IPS-NIHi7 (cell line): ENCODE results near the gene ZNF736.
A peak's percentile ranks its signal among the peaks of the same experiment; 100 is the strongest.
"Not testable (repeated sequence)": the region's sequence is repeated elsewhere in the genome, so short reads cannot be mapped to it uniquely, and the experiment has no call there.

Experiments
- DNase-seq: peaks from one replicate; pipeline ENCODE4 v3.0.0; 2012; ENCODE audit warnings: mixed read lengths; ENCODE audit errors: extremely low spot score

ZNF736 gene

DNA sequence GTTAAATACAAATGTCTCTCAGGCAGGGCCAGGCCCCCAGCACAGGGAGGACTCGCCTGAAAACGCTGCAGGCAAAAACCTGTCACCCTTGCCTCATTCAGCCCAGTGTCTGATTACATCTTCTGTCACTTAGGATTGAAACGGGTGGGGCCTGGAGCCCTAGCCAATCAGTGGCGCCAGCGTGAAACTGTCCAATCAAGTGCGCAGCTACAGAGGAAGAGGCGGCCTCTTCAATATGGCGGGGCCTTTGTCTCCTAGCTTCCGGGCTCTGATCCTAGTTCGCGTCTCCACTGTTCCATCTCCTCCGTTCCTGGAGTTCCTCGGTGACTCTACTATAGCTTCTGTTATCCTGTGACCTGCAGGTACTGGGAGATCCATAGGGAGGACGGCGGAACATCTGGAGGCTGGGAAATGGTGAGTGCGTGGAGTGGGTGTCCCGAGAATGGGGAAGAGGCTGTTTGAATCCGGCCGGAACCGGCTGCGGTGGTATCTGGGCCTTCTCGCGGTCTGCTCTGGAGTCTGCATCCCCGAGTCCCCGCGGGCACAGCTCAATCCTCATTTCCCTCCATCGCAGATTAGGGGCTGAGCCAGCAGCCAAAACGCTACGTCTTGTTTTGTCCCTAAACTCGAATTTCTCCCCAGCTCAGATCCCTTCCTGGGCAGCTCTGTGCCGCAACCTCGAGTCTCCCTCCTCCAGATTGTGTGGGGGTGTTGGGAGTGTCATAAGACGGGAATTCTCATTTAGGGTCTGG lies at the start of gene ZNF736:
Gene ZNF736, plus strand, starts transcription at position 222 of the 752 bp plus-strand sequence. Its CDS starts 190 bp downstream, at position 412.
- DNase-seq = peak; percentile 29

DNA sequence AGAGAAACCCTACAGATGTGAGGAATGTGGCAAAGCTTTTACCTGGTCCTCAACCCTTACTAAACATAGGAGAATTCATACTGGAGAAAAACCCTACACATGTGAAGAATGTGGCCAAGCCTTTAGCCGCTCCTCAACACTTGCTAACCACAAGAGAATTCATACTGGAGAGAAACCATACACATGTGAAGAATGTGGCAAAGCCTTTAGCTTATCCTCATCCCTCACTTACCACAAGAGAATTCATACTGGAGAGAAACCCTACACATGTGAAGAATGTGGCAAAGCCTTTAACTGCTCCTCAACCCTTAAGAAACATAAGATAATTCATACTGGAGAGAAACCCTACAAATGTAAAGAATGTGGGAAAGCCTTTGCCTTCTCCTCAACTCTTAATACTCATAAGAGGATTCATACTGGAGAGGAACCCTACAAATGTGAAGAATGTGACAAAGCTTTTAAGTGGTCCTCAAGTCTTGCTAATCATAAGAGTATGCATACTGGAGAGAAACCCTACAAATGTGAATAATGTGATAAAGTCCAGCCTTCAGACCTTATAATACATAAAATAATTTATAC lies 47.3 kb upstream of the ZNF736 start:
- no peak for DNase-seq

DNA sequence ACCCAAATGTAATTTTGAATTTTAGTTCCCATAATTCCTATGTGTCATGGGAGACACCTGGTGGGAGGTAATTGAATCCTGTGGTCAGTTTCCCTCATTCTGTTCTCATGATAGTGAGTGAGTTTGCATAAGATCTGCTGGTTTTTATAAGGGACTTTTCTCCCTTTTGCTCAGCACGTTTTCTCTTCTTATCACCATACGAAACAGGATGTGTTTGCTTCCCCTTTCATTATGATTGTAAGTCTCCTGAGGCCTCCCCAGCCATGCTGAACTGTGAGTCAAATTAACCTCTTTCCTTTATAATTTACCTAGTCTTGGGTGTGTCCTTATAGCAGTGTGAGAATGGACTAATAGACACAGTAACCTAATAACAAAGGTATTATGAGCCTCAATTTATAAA lies 36.1 kb upstream of the ZNF736 start:
- no peak for DNase-seq

DNA sequence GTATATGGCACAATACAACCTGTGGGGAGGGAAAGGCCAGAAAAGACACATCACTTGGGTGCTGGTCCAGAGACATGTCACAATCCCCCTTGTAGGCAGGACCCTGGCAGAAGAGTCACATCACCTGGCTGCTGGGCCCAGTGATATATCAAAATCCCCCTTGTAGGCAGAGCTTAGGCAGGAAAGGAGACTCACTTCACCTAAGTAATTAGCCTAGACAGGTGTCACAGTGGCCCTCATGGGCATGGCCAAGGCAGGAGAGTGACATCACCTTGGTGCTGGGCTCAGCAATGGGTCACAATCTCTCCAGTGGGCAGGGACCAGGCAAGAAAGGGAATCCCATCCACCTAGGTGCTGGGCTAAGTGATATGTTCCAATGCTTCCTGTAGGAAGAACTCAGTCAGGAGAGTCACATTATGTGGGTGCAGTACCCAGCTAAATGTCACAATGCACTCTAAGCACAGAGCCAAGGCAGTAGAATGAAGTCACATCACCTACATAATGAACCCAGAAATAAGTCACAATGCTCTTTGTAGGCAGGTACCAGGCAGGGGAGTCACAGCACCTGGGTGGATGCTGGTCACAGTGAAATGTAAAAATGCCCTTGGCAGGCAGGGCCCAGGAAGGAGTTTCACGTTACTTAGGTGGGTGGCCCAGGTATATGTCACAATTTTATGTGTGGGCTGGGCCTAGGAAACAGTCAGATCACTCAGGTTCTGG lies 18.9 kb upstream of the ZNF736 start:
- no peak for DNase-seq

DNA sequence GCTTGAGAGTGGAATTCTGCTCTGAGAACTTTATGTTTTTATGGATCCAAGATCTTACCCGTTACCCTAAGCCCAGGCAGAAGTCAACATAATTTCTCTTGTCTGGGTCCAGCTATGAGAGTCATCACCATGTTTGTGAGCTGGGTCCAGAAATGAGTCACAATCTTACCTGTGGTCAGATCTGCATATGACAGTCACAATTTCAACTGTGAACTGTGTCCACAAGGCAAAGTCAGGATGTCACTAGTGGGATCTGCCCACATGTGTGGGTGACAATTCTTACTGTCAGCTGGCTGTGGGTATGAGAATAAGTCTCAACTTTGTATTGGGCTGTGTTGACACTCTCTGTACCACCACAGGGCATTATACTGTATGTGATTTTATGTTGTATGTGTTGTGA lies 16.3 kb upstream of the ZNF736 start:
- not testable (repeated sequence) for DNase-seq

DNA sequence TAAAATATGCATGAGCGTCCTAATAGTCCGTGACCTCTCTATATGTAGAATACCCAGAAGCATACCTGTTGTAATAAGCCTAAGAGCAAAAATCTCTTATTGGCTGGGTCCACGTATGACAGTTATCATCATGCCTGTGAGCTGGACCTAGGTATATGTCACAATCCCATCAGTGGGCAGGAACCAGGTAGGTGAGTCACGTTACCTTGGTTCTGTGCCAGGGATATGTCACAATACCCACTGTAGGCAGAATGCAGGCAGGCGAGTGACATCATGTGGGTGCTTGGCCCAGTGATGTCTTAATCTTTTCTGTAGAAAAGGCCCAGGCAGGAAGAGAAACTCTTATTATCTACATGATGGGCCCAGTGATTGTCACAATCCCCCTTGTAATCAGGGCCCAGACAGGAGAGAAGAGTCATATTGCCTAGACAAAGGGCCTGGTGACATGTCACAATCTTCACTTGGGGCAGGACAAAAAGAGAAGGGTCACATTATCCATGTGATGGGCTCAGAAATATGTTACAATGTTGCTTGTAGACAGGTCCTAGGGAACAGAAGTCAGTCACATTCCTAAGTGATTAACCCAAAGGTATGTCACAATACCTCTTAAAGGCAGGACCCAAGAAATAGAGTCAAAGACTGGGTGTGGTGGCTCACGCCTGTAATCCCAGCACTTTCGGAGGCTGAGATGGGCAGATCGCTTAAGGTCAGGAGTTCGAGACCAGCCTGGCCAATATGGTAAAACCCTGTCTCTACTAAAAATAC lies 12.9 kb upstream of the ZNF736 start:
- DNase-seq = no peak

DNA sequence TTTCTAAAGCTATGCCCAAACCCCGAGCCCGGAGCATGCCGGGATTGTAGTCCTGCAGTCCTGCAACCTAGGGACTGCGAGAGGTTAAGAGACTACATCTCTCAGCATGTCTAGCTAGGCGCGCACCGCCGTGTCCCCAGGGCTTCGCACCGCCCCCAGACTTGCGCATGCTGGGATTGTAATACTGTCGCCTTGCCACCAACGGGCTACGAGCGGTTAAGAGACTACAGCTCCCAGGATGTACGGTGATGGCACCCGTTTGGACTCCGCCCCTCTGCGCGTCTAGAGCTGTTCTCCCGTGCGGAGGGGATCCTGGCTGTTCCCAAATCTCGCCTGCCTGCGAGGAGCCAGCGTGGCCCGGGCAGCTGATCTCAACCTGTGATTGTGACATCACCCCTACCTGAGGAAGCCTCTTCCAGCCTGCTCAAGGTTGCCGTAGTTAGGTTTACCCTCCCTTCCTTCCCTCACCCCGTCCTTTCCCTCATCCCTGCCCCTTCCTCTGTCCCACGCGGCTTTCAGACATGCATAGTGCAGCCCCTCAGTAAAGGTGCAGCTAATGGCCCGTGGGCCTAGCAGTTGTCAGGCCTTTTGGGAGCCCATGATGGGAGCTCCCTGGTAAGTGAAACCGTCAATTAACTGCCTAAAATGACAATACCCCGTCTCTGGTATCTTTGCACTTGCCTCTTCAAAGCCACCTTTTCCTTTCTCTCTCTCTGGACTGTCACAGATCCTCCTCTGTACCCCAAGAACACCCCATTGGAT lies 6.3 kb upstream of the ZNF736 start:
- peak; percentile 13 for DNase-seq

DNA sequence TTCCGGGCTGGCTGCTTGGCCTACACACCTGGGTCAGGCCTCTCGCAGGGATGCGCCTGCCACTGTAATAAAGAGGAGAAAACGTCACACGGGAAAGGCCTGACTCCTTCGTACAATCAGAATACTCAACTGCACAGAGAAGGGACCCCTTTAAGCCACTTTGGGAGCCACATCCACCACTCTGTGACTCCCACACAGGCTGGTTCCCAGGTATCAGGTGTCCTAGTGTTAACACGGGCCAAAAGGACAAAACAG lies 5.8 kb upstream of the ZNF736 start:
- DNase-seq = no peak

DNA sequence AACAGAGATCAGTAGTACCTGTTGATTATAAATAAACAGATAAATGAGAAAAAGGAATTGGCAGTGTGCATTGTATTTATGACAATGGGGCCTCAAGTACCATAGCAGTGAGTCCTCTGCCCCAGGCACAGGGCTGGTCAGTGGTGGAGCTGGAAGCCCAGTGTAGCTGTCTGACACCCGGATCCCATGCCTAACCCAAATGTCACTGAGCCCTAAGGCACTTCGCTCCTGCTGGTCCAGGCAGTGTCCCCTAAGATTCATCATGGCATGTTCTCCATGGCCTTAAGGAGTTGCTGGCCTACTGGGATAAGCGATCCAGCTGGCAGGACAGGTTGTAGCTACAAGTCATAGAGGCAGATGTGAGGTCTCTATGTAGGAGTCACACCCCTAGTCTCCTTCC lies 3.3 kb upstream of the ZNF736 start:
- DNase-seq = no peak

DNA sequence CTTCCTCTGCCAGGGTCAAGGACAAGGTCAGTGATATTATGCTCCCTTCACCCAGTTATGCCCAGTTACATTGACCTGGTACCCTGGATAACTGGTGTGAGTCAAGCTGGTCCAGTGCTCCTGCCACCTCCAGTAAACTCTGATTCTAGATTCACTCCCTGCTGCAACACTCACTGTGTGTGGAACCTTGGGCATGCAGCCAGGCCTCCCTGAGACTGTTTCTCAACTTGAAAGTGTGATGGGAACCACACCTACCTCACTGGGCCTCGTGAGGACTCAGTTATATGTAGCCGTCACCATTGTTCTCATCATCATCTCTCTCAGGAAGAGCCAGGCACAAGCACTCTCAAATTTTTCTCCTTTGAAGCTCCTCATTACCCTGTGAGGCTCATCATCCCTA lies 935 bp upstream of the ZNF736 start:
- no peak for DNase-seq

DNA sequence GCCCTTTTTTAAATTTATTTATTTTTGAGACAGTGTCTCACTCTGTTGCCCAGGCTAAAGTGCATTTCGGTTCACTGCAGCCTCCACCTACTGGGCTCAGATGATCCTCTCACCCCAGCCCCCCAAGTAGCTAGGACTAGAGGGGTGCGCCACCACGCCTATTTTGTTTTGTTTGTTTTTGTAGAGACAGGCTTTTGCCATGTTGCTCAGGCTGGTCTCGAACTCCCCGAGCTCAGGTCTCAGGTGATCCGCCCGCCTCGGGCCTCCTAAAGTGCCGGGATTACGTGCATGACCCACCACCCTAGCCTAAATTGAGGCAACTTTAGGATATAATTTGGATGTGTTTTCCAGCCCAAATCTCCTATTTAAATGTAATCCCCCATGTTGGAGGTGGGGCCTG lies 805 bp downstream of the ZNF736 start:
- DNase-seq = no peak

DNA sequence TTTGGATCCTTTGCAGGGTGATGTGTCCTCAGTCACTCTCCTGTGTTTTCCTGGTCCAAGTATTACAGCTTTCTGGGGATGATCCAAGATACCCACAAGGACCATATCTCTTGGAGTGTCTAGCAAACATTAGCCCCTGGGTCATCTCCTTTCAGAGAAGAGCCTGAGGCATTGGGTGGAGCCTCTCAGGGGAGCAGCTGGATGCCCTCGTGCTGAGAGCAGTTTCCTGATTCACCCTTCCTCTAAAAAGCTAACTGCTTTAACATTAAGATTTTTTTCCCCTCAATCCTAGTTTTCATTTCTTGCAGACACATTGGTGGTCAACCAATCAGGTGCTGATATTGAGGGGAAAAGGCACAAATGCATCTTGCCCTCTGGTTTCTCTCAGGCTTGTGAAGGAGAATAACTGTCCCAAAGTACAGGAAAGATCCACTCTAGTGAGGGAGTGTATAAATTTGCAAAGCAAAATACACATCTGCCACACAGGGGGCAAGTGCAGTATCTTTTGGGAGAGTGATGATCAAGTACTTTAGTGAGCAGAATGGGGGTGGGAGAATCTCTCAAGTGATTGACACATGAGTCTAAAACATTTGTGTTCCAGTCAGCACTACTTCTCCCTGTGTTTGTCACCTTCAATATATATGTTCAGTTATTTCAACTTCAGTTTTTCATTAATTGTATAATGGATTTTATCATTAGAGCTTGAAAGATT lies 2.4 kb downstream of the ZNF736 start:
- not testable (repeated sequence) for DNase-seq

DNA sequence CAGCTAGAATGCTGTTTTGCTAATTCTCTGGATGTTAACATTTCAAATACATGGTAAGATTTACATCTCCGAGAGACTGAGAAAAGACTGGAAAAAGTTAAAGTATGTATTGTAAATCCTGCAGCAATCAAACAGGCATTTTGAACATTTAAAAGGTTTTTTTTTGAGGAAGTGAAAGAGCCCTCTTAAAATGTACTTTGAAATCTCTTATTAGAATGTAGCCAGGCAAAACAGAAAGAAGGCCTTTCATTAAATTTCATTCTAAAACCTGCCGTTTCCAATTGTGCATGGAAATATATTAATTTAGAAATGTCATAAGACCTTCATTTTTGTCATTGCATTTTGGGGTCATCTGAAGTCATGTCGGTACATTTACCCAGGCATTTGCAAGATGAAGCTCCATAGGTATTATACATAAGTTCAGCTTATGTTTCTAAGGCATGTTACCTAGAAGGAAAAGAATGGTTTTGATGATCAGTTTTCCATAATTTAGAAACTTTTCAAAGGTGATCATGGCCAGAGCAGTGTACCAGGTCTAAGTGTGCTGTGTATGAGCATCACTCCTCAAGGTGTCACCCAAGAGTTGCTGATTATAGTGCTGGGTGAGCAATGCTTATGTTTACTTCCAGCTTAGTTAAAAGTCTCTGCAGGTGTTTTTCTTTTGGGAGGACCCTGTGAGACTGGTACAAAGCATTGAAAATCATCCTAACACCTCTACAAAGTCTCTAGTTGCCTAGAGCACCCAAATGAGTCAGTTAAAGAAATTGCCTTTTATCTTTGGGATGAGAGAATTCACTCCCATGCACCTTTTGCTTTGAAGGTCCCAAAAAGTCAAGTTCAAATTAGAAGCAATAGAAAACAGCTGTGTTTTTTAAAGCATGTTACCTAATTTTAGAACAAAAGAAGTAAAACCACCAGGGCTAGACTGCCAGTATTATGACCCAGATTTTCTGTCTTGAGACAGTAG lies 7.1 kb downstream of the ZNF736 start:
- DNase-seq = no peak

DNA sequence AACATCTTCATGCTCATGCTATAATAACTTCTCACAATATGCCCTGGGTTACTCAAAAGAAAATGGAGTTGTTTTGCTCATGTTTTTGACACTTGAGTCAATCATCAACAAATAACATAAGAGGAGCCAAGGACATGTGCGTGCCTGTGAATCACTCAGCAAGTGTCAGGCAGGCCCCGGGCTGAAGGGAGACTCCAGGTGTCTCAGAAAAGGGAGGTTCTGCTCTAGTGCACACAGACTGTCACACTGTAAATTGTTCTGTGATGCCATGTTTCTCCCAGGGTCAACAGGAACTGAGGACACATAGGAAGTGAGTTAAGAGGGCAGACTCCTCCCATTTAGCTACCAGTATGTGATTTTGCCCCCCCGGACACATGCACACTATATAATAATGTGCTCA lies 10.4 kb downstream of the ZNF736 start:
- DNase-seq = not testable (repeated sequence)

DNA sequence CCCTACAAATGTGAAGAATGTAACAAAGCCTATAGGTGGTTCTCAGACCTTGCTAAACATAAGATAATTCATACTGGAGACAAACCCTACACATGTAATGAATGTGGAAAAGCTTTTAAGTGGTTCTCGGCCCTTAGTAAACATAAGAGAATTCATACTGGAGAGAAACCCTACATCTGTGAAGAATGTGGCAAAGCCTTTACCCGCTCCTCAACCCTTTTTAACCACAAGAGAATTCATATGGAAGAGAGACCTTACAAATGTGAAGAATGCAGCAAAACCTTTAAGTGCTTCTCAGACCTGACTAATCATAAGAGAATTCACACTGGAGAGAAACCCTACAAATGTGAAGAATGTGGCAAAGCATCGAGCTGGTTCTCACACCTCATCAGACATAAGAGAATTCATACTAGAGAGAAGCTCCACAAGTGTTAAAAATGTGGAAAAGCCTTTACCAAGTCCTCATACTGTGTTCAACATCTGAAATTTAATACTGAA lies 35.0 kb downstream of the ZNF736 start:
- DNase-seq = not testable (repeated sequence)

DNA sequence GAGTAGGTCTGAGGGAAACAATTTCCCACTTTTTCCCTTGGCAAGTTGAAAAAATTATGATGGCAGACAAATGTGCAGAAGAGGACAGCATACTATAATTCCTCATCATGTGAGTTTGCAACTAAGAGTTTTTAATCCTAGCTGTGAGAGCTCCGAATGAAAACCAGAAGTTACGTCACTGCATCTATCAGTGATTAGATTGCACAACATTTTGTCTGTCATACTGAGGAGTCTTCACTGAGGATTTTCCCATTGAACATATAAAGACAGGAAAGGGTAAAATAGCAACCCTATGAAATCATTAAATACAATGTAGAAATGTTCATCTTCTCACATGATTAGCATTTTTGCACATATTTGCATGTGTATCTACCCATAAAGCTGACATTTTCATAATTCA lies 45.8 kb downstream of the ZNF736 start:
- DNase-seq = no peak

DNA sequence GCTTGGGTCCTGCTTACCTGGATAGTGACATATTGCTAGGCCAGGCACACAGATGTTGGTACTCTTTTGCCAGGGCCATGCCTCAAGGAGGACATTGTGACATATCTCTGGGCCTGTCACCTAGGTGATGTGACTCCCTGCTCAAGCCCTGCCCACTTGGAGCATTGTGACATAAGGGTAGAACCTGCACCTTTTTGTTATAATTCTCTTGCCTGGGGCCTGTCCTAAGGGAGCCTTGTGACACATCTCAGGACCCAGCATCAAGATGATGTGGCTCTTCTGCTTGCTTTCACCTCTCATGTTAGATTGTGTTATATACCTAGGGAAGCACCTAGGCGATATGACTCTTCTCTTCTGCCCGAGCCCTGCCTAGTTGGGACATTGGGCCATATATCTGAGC lies 57.4 kb downstream of the ZNF736 start:
- no peak for DNase-seq

DNA sequence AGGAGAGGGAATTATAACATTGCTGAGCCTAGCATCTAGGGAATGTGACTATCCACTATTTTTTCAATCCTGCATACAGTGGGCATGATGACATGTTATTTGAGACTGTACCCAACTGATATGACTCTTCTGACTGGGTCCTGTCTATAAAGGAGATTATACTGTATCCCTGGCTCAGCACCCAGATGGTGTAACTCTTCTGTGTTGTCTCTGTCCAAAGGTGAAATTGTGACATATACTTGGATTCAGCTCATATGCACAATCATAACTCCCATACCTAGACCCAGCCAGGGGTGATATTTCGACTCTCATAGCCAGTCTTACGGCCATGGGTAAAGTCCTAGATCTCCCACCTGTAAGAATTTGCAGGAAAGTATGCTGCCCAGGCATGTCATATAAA lies 59.3 kb downstream of the ZNF736 start:
- no peak for DNase-seq

DNA sequence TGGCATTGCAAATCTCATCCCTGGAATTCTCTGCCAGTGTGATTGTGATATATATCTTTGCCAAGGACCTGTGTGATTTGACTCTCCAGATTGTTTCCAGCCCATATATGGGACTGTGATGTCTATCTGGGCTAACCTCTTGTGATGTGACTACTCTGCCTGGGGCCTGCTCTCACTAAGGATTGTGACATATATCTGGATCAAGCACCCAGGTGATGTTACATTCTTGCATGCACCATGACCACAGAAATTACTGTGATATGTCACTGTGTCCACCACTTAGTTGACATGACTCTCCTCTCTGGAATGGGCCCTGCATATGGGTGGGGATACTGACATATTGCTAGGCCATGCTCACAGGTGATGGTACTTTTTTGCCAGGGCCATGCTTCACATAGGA lies 86.6 kb downstream of the ZNF736 start:
- no peak for DNase-seq
